CD4-positive, alpha-beta T cell treated with Interleukin-21 for 1 hour (primary cell): Measurements from ENCODE around the gene CENPO.
"Not testable (repeated sequence)": the region's sequence is repeated elsewhere in the genome, so short reads cannot be mapped to it uniquely, and the experiment has no call there.

Experiments
- DNase-seq: peaks from one replicate; pipeline ENCODE4 v3.0.0-alpha.2; 2020

The CENPO gene

DNA sequence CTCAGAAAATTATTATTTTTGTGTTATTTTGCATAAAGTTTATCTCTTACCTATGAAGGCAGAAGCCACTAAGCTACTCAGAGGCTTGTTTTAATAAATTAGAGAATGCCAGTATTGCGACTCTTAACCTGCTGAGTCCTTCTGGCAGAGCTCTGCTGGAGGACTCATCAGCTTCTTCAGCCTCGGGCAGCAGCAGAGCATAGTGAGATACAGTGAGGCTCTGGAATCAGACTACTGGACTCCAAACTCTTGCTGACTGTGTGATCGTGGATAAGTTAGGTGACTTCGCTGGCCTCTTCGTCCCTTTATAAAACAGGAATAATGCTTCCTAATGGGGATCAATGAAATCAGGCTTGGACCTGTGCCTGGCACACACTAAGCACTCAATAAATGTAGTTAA is 1.8 kb upstream of the CENPO start:
- no peak for DNase-seq

DNA sequence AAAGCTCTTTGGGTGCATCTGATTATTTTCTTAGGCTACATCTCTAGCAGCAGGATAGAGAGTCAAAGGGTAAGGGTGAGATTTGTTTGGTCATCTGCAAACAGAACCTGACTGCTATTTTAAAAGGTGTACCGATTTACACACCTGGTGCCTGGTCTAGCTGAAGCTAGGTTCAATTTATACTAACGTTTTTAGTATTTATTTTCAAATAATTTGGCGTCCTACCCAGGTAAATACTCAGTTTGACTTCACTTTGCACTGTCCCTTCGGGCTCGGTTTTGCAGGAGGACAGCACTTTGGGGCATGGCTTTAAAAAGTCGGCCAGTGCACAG is 717 bp upstream of the CENPO start:
- DNase-seq, result no peak

- peak; percentile 4 for DNase-seq
Observed at GRCh38 chr2:24793761-24794435, 673 bp downstream of the CENPO start.

GRCh38 chr2:24797644-24798043 is 4.4 kb downstream of the CENPO start:
- no peak for DNase-seq

DNA sequence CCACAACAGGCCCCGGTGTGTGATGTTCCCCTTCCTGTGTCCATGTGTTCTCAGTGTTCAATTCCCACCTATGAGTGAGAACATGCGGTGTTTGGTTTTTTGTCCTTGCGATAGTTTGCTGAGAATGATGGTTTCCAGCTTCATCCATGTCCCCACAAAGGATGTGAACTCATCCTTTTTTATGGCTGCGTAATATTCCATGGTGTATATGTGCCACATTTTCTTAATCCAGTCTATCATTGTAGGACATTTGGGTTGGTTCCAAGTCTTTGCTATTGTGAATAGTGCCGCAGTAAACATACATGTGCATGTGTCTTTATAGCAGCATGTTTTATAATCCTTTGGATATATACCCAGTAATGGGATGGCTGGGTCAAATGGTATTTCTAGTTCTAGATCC is 7.3 kb downstream of the CENPO start:
- not testable (repeated sequence) for DNase-seq

- not testable (repeated sequence) for DNase-seq
Observed at GRCh38 chr2:24805811-24806660, 12.8 kb downstream of the CENPO start.

GRCh38 chr2:24806661-24807036 is 13.4 kb downstream of the CENPO start:
- no peak for DNase-seq

DNA sequence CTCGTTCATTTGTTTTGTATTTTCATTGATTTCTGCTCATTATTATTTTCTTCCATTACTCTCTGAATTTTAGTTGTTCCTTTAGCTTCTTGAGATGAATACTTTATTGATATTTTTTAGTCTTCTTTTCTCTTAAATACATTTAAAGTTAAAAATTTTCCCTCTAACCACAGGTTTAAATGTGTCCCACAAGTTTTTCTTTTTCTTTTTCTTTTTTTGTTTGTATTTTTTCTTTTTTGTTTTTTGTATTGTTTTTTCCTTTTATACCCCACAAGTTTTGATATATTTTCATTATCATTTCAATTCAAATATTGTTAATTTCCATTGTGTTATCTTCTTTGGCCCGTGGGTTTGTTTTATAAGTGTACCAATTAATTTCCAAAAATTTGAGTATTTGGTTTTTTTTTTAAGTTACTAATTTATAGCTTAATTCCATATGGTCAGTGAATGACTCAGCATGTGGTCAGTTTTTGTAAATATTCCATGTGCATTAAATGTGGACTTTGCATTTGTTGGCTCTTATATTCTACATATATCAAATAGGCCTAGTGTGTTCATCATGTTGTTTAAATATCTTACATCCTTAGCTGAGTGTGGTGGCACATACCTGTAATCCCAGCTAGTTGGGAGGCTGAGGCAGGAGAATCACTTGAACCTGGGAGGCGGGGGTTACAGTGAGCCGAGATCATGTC is 16.2 kb downstream of the CENPO start:
- no peak for DNase-seq

GRCh38 chr2:24813691-24814137 is 20.5 kb downstream of the CENPO start:
- no peak for DNase-seq

GRCh38 chr2:24814516-24814915 is 21.3 kb downstream of the CENPO start:
- no peak for DNase-seq

DNA sequence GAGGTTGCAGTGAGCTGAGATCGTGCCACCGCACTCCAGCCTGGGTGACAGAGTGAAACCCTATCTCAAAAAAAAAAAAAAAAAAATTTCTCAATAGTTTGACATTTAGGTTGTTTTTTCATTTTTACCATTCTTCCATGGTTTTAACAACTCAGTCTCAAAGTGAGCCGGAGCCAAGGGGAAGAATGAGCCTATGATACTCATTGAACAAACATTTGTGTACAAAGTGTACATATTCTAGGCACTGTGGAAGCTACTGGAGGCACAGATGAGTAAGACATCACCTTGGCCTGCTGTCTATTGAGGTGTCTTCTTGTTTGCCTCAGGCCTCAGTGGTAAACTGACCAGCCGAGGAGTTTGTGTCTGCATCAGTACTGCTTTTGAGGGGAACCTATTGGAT is 21.9 kb downstream of the CENPO start:
- DNase-seq, result no peak

GRCh38 chr2:24816404-24816803 is 23.2 kb downstream of the CENPO start:
- no peak for DNase-seq

DNA sequence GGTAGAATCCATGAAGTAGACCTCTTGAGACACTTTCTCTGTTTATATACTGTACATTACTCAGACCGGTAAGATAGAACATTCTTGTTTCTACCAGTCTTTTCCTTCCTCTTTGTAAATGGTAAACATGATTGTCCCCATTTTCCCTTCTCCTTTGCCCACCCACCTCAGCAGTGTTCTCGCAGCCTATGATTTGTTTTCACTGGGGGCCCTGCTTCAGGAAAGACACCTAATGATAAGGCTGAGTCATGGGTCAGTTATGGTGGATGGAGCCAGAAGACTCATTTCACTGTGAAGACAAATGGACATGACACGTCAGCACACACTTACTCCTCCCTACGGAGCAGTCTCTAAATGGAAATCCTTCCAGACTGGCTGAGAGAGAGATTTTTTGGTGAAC is 23.7 kb downstream of the CENPO start:
- DNase-seq, result no peak

GRCh38 chr2:24818721-24819167 is 25.5 kb downstream of the CENPO start:
- DNase-seq, result no peak

DNA sequence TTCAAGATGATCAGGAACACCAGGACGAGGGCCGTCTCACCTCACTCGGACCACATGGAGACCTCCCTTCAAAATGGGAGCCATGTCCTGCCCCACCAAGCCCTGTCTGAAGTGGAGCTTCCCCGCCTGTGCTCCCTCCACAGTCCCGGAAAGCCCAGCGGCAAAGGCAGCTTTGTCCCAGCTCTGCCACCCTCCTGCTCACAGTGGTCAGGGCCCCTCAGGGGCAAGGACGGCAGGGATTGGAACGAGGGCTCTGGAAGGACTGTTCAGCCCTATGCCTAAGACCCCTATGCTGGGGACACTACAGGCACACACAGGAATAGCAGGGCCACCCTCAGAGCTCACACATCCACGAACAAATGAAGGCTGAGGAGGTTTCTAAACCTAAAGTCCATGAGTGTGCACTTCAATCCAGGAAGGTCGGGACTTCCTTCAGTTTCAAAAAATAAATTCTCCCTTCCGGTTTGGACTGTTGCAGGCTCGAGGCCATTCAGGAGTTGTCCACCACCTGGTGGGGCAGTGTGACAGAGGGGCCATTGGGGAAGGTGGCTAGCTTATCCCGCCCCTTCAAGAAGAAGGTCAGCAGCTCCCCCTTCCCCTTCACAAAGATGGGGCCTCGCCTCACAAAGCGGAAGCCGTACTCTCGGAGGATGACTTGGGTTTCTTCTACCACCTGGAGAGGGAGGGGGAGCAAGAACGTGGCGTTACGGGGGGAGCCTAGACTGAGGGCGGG is 26.4 kb downstream of the CENPO start:
- DNase-seq, result no peak

DNA sequence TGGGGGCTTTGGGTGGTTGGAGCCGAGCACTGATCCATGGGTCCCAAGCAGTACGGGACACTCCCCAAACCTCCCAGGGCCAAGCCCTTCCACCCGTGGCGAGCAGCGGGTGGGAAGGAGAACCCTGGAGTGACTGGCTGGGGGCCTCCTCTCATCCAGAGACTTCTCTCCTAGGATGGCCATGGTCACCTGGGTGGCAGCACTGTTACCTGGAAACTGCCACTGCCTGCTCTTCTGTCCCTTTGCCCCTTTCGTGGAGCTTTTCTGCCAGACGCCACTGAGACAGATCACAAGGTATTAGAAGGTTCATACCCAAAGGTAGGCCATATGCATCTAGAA is 26.9 kb downstream of the CENPO start:
- no peak for DNase-seq

DNA sequence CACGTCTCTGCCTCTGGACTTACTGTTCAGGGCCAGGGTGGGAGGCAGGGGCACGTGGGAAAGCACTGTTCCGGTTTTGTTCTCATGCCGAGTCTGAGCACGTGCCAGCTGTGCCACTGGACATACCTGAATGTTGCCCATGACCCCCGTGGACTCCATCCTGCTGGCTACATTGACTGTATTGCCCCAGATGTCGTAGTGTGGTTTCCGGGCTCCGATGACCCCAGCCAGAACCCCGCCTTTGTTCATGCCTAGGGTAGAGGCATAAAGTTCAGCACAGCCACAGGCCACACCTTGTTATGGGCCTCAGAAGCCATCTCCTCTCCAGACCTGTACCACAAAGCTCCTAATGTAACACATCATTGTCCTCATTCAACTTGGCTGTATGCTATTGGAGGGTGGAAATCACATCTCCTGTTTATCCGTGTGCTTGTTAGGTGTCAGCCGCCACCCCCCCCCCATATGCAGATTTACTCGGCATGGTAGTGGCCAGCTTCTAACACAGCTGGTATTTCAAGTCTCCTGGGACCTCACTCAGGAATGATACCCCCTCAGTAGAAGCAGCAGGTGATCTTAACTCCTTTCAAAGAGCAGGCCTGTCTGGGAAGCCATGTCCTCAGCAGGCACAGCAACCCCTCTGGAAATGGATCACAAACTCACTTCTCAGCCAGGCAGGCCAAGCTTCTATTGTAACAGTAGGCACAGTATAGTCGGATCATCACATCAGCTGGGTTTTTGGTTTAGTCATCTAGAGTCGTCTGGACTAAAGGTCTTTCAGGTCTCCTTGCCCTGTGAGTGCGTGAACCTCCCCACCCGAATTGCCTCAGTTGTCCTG is 27.6 kb downstream of the CENPO start:
- DNase-seq, result no peak

DNA sequence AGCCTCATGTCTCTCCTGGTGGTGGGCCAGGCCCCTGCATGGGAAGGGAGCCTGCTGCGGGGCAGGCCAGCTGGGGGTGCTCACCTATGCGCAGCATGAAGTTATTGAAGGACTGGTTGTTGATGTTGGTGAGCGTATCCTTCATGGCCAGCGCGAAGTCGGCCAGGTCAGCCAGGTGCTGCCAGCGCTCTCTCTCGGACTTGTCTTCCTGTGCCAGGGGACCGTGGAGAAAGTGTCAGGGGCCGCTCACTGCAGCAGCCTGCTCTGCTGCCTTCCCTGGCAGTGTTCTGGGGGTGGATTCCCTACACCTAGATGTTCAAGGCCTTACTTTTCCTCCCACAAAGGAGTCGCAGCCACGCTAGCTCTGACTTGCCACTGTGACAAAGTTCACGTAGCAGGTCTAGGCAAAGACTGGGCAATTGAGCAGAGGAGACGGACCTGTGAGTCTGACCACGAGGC is 28.2 kb downstream of the CENPO start:
- DNase-seq, result no peak

- no peak for DNase-seq
Observed at GRCh38 chr2:24822049-24822706, 29.0 kb downstream of the CENPO start.

DNA sequence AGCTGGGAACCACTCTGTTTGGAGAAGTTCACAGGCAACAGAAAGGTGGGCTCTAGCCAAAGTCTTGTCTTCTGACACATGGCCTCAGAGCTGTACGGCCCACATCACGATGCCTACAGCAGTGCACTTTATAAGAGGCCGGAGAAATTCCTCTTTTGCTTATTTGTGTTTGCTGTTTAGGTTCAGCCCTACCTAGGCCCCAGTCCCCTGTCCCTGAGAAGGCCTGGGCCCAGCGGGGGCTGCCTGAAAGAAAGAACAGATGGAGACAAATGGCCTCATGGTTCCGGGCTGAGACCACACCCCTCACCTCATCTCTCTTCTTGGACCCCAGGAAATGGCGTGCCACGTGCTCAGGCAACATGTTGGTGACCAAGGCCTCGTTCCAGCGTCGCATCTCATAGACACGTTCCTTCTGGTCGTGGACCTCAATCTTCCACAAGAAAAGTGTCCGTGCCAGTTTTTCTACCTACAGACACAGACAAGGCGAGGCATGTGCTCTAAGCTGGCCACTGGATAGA is 30.9 kb downstream of the CENPO start:
- no peak for DNase-seq
